H1 (cell line): ENCODE measurements around the gene POU4F1. TPM values are rescaled to one million over a fixed set of nuclear protein-coding genes. Genes with fewer than 3 reads are reported as not detected.

Experiments
- CTCF ChIA-PET: fragments of 300-600 bp; sonication (Branson Sonifier 250); formaldehyde crosslinking; loops from one replicate; lab custom pipeline; 2021; ENCODE audit not compliant: partially characterized antibody; lab: Charles Lee
- POLR2A ChIA-PET: fragments of 300-600 bp; sonication (Branson Sonifier 250); formaldehyde crosslinking; loops from one replicate; lab custom pipeline; 2021; ENCODE audit warnings: inconsistent platforms; ENCODE audit not compliant: partially characterized antibody; lab: Charles Lee
- DNase-seq, 2 experiments: peaks; one replicate each; pipeline versions ENCODE4 v3.0.0 to v3.0.0-alpha.2; 2010 to 2022; ENCODE audit warnings: low spot score in 2 of 2, low read depth in 1 of 2, mixed read lengths in 1 of 2
- FAIRE-seq: peaks from 2 replicates; lab custom pipeline; 2011; peaks lifted over from hg19 to GRCh38; lab: Jason Lieb, UNC
- H2AFZ ChIP-seq: 2 replicates; pipeline ENCODE4 v1.8.1; 2012; ENCODE audit warnings: low read length, inconsistent platforms
- H2AK5ac ChIP-seq: 2 replicates; pipeline ENCODE4 v1.6.1; 2013; ENCODE audit warnings: low read depth, low read length
- H2BK120ac ChIP-seq: replicated peaks from 2 replicates; pipeline ENCODE3; 2013; ENCODE audit warnings: low read depth, low read length, inconsistent platforms
- H2BK12ac ChIP-seq: 2 replicates; pipeline ENCODE4 v1.6.1; 2013; ENCODE audit warnings: low read depth, low read length
- H2BK15ac ChIP-seq: 2 replicates; pipeline ENCODE4 v1.6.1; 2013; ENCODE audit warnings: low read length
- H2BK20ac ChIP-seq: 2 replicates; pipeline ENCODE4 v1.6.1; 2013; ENCODE audit warnings: low read length
- H2BK5ac ChIP-seq: 2 replicates; pipeline ENCODE4 v1.6.1; 2013; ENCODE audit warnings: low read depth, low read length
- H3K14ac ChIP-seq: 2 replicates; pipeline ENCODE4 v1.6.1; 2013; ENCODE audit warnings: inconsistent platforms; ENCODE audit not compliant: insufficient read length
- H3K18ac ChIP-seq: 2 replicates; pipeline ENCODE4 v1.6.1; 2013; ENCODE audit warnings: low read length; ENCODE audit errors: extremely low read depth
- H3K23ac ChIP-seq: 2 replicates; pipeline ENCODE4 v1.6.1; 2013; ENCODE audit warnings: inconsistent platforms; ENCODE audit not compliant: insufficient read length
- H3K23me2 ChIP-seq: 2 replicates; pipeline ENCODE4 v1.6.1; 2013; ENCODE audit warnings: low read depth, low read length
- H3K27ac ChIP-seq: 2 replicates; pipeline ENCODE4 v1.6.1; 2011; ENCODE audit warnings: low read depth, low read length, inconsistent platforms
- H3K27me3 ChIP-seq, 4 experiments: replicated peaks in 1 of 4; 1 replicate in 1 of 4; 2 replicates in 3 of 4; pipeline versions ENCODE4 v1.6.1 to v1.8.1; 2011 to 2013; ENCODE audit warnings: low read length in 3 of 4, mild to moderate bottlenecking in 3 of 4, inconsistent platforms in 2 of 4, mixed read lengths in 2 of 4, moderate library complexity in 1 of 4; ENCODE audit not compliant: control insufficient read depth in 3 of 4, insufficient read depth in 3 of 4; ENCODE audit errors: extremely low read depth in 1 of 4
- H3K36me3 ChIP-seq, 4 experiments: 2 replicates each; pipeline versions ENCODE4 v1.6.1 to v1.8.1; 2011 to 2013; ENCODE audit warnings: mild to moderate bottlenecking in 4 of 4, low read length in 3 of 4, moderate library complexity in 2 of 4, control low read depth in 1 of 4, inconsistent platforms in 1 of 4; ENCODE audit not compliant: insufficient read depth in 4 of 4, control insufficient read depth in 2 of 4
- H3K4ac ChIP-seq: replicated peaks from 2 replicates; pipeline ENCODE3; 2013; ENCODE audit warnings: low read length, low read depth, mixed read lengths, inconsistent platforms; ENCODE audit not compliant: insufficient read length
- H3K4me1 ChIP-seq, 4 experiments: replicated peaks in 1 of 4; 1 replicate in 1 of 4; 2 replicates in 3 of 4; pipeline versions ENCODE4 v1.6.1 to v1.8.1; 2011 to 2013; ENCODE audit warnings: low read length in 3 of 4, inconsistent platforms in 2 of 4, mixed read lengths in 1 of 4; ENCODE audit not compliant: insufficient read depth in 4 of 4, control insufficient read depth in 3 of 4
- H3K4me2 ChIP-seq, 2 experiments: 2 replicates each; pipeline versions ENCODE4 v1.6.1 to v1.8.1; 2011 to 2013; ENCODE audit warnings: low read depth in 2 of 2, low read length in 2 of 2, control low read depth in 1 of 2, inconsistent platforms in 1 of 2, mild to moderate bottlenecking in 1 of 2; ENCODE audit not compliant: insufficient read depth in 1 of 2
- H3K4me3 ChIP-seq, 4 experiments: fragments of 200-600, 300-600 bp in 1 of 4; sonication (generic), shearing (Covaris generic), sonication (Bioruptor Twin) in 1 of 4; 2 replicates each; pipeline versions ENCODE4 v1.5.1 to v1.8.1; 2011 to 2016; ENCODE audit warnings: low read length in 4 of 4, low read depth in 3 of 4, control low read depth in 2 of 4, inconsistent platforms in 2 of 4, mild to moderate bottlenecking in 2 of 4, mixed read lengths in 1 of 4, moderate library complexity in 1 of 4; ENCODE audit not compliant: insufficient read depth in 2 of 4; ENCODE audit errors: extremely low read depth in 1 of 4
- H3K56ac ChIP-seq: replicated peaks from 2 replicates; pipeline ENCODE3; 2013; ENCODE audit warnings: low read depth, mild to moderate bottlenecking, mixed read lengths, low read length, inconsistent platforms; ENCODE audit not compliant: insufficient read length
- H3K79me1 ChIP-seq: 2 replicates; pipeline ENCODE4 v1.6.1; 2013; ENCODE audit warnings: low read depth, low read length, control low read depth
- H3K79me2 ChIP-seq, 2 experiments: 2 replicates each; pipeline versions ENCODE4 v1.6.1 to v1.8.1; 2012 to 2013; ENCODE audit warnings: low read length in 2 of 2, mild to moderate bottlenecking in 2 of 2, inconsistent platforms in 1 of 2; ENCODE audit not compliant: insufficient read depth in 2 of 2, control insufficient read depth in 1 of 2
- H3K9ac ChIP-seq, 4 experiments: replicated peaks in 1 of 4; 1 replicate in 1 of 4; 2 replicates in 3 of 4; pipeline versions ENCODE4 v1.6.1 to v1.8.1; 2011 to 2013; ENCODE audit warnings: low read depth in 3 of 4, low read length in 3 of 4, control low read depth in 2 of 4, mild to moderate bottlenecking in 2 of 4, moderate library complexity in 2 of 4, inconsistent platforms in 1 of 4; ENCODE audit errors: extremely low read depth in 1 of 4
- H3K9me3 ChIP-seq, 2 experiments: 2 replicates each; pipeline versions ENCODE4 v1.6.1 to v1.8.1; 2012 to 2013; ENCODE audit warnings: mild to moderate bottlenecking in 2 of 2, moderate library complexity in 2 of 2, control low read depth in 1 of 2, inconsistent platforms in 1 of 2, low read depth in 1 of 2, low read length in 1 of 2, mixed read lengths in 1 of 2; ENCODE audit not compliant: insufficient read depth in 2 of 2
- H4K20me1 ChIP-seq, 2 experiments: replicated peaks in 1 of 2; 2 replicates each; pipeline versions ENCODE3 to v1.8.1; 2011 to 2013; ENCODE audit warnings: inconsistent platforms in 2 of 2, low read length in 2 of 2, mild to moderate bottlenecking in 1 of 2; ENCODE audit not compliant: insufficient read depth in 2 of 2, control insufficient read depth in 1 of 2
- H4K5ac ChIP-seq: 2 replicates; pipeline ENCODE4 v1.6.1; 2013; ENCODE audit warnings: low read length, low read depth, mixed read lengths, inconsistent platforms; ENCODE audit not compliant: insufficient read length
- H4K8ac ChIP-seq: 2 replicates; pipeline ENCODE4 v1.8.0; 2013; ENCODE audit warnings: mild to moderate bottlenecking, moderate library complexity, low read length, inconsistent platforms; ENCODE audit not compliant: insufficient read depth; ENCODE audit errors: extremely low read depth
- H4K91ac ChIP-seq: replicated peaks from 2 replicates; pipeline ENCODE3; 2013; ENCODE audit warnings: low read length, mixed read lengths, inconsistent platforms; ENCODE audit not compliant: insufficient read length
- ASH2L ChIP-seq: fragments of 200-600, 300-600 bp; sonication (generic); IDR thresholded peaks from one replicate; pipeline ENCODE4 v1.7.1; 2017; ENCODE audit warnings: low read length
- ATF2 ChIP-seq: IDR thresholded peaks from 2 replicates; pipeline ENCODE4 v1.6.1; 2012; ENCODE audit warnings: low read length, inconsistent platforms
- BACH1 ChIP-seq: IDR thresholded peaks from 2 replicates; pipeline ENCODE4 v1.6.1; 2012; ENCODE audit warnings: low read length, improper control_type of control experiment
- CBX5 ChIP-seq: fragments of 300-800, 300-1000 bp; sonication (generic); IDR thresholded peaks from 2 replicates; pipeline ENCODE4 v1.7.1; 2016; ENCODE audit warnings: antibody characterized with exemption, low read length, low read depth
- CHD2 ChIP-seq: IDR thresholded peaks from 2 replicates; pipeline ENCODE4 v1.6.1; 2012; ENCODE audit warnings: low read length, improper control_type of control experiment
- E2F6 ChIP-seq: IDR thresholded peaks from 2 replicates; pipeline ENCODE4 v1.6.1; 2012; ENCODE audit warnings: inconsistent platforms
- MAFK ChIP-seq: IDR thresholded peaks from 2 replicates; pipeline ENCODE4 v1.6.1; 2012; ENCODE audit warnings: low read depth, mild to moderate bottlenecking, improper control_type of control experiment, low read length
- PHF8 ChIP-seq: fragments of 200-600 bp; sonication (generic); conservative IDR thresholded peaks from 2 replicates; pipeline ENCODE4 v1.7.1; 2012; ENCODE audit warnings: low read depth, mild to moderate bottlenecking, inconsistent platforms, low read length, moderate library complexity
- RBBP5 ChIP-seq: IDR thresholded peaks from 2 replicates; pipeline ENCODE4 v1.7.1; 2012; ENCODE audit warnings: low read depth, mild to moderate bottlenecking, inconsistent platforms, low read length, moderate library complexity, borderline replicate concordance
- RFX5 ChIP-seq: IDR thresholded peaks from 2 replicates; pipeline ENCODE4 v1.6.1; 2011; ENCODE audit warnings: low read depth, low read length, improper control_type of control experiment, borderline replicate concordance
- SIX5 ChIP-seq: IDR thresholded peaks from 2 replicates; pipeline ENCODE4 v1.6.1; 2011; ENCODE audit warnings: mild to moderate bottlenecking, low read depth, low read length
- TEAD4 ChIP-seq: IDR thresholded peaks from 2 replicates; pipeline ENCODE4 v1.6.1; 2012; ENCODE audit warnings: low read depth, low read length, inconsistent platforms, mixed read lengths
- ZNF274 ChIP-seq: IDR thresholded peaks from 2 replicates; pipeline ENCODE4 v1.7.0; 2012; ENCODE audit warnings: low read length, borderline replicate concordance; ENCODE audit errors: extremely low read depth
- WGBS, 2 experiments: shearing (Covaris generic) in 1 of 2; methylation state at CpG; one replicate each; pipeline versions ENCODE4 v1.1.6 to v1.1.7; 2013 to 2015; ENCODE audit warnings: low lambda C conversion rate in 2 of 2, mixed read lengths in 2 of 2, inconsistent platforms in 1 of 2, low coverage in 1 of 2, missing lambda C conversion rate in 1 of 2; ENCODE audit not compliant: insufficient replicate concordance in 2 of 2, insufficient coverage in 1 of 2, insufficient read length in 1 of 2; ENCODE audit errors: extremely low coverage in 1 of 2, missing lambda C conversion rate in 1 of 2; 5-methylcytosine and 5-hydroxymethylcytosine counted together
- polyA plus RNA-seq, 7 experiments: library from polyadenylated mRNA; depleted of rRNA in 3 of 7; stranded (reverse) in 5 of 7; unstranded in 2 of 7; fragments of >200 nt in 5 of 7; fragments of 200-250 nt in 2 of 7; gene quantifications; 1 replicate in 5 of 7; 2 replicates in 1 of 7; 4 replicates in 1 of 7; pipeline versions ENCODE4 v1.2.1 to v1.2.3, GENCODE V29; 2011 to 2013; ENCODE audit warnings: missing spikeins in 2 of 7, mixed read lengths in 2 of 7
- total RNA-seq: library from RNA; stranded (reverse); fragmentation: NEBNext Ultra II Directional; extraction: Animal tissue kit (Norgen Biotek cat#: 25700); gene quantifications from 2 replicates; pipeline ENCODE4 v1.2.1, GENCODE V29; 2021

The POU4F1 gene
- total and polyA plus RNA-seq, 2 of the 8 experiments (the other 6 are each of a cell fraction or from before 2014, with no cell fraction given), result 0.09 to 0.32 TPM

GRCh38 chr13:78632996-78633395, 29.6 kb upstream of the POU4F1 start:
- no peak overlapping the region for H4K8ac ChIP-seq
- H3K56ac ChIP-seq, result no peak overlapping the region
- no peaks in the 10 kb centered on the region for H3K9me3 ChIP-seq
- H2AK5ac ChIP-seq, result no peak overlapping the region
- no peak overlapping the region for H3K14ac ChIP-seq
- H2BK15ac ChIP-seq, result no peak overlapping the region
- H3K79me1 ChIP-seq, result no peaks in the 10 kb centered on the region
- H4K5ac ChIP-seq, result no peak overlapping the region
- no peak overlapping the region for H3K4ac ChIP-seq
- H3K36me3 ChIP-seq, result peaks cover 3 to 76% (median 23%) of the 10 kb centered on the region in 4 experiments
- H2AFZ ChIP-seq, result no peak overlapping the region
- FAIRE-seq (no peak), DNase-seq (no peak)
- no peak overlapping the region for H2BK120ac ChIP-seq
- H3K9ac ChIP-seq, result no peak overlapping the region
- no peaks in the 10 kb centered on the region for H3K27me3 ChIP-seq
- no peak overlapping the region for H2BK20ac ChIP-seq
- H4K20me1 ChIP-seq, result no peaks in the 10 kb centered on the region
- 95% methylated on average over 4 of the region's 4 CpGs; no CpG with 5 or more reads in 1 of the 2 experiments for WGBS, 2 experiments
- no peak overlapping the region for H3K18ac ChIP-seq
- no peak overlapping the region for H2BK5ac ChIP-seq
- no peak overlapping the region for H2BK12ac ChIP-seq
- H3K4me3 ChIP-seq, result no peak overlapping the region
- H3K4me2 ChIP-seq, result no peak overlapping the region
- no peaks in the 10 kb centered on the region for H3K79me2 ChIP-seq
- H4K91ac ChIP-seq, result no peak overlapping the region
- no peaks in the 10 kb centered on the region for H3K4me1 ChIP-seq
- POLR2A ChIA-PET, result interaction anchor here (1.0 to 1.4 kb wide), 2 partner anchors 15 to 22 kb away, joined by 3 to 4 read pairs; no protein-coding TSS in a partner anchor
- CTCF ChIA-PET, result no interaction called here
- no peak overlapping the region for H3K27ac ChIP-seq
- H3K23me2 ChIP-seq, result no peaks in the 10 kb centered on the region
- H3K23ac ChIP-seq, result no peak overlapping the region
- TF ChIP-seq CHD2 (no peak), ZNF274 (no peak), BACH1 (no peak), CBX5 (no peak), PHF8 (no peak), E2F6 (no peak), RBBP5 (no peak), RFX5 (no peak), ATF2 (no peak), TEAD4 (no peak), SIX5 (no peak), ASH2L (no peak), MAFK (no peak)
